GM12878 (cell line): ENCODE data around the gene ITPRIPL2. TPM values are rescaled to one million over a fixed set of nuclear protein-coding genes. Genes with fewer than 3 reads are reported as not detected.

ENCODE experiments used
- ATAC-seq: fragments of 200-7000 bp; cut with Tn5 transposase; 3 replicates; pipeline ENCODE4 v1.9.1; 2020; ENCODE audit warnings: mild to moderate bottlenecking, moderate library complexity
- BruUV-seq: library from RNA; stranded (reverse); fragments of 400-500 nt; replicated peaks from 2 replicates; lab custom pipeline; 2021; lab: Mats Ljungman, UMichigan
- CTCF ChIA-PET: fragments of 300-600 bp; sonication (Branson Sonifier 250); formaldehyde crosslinking; extraction: SDS; loops from one replicate; lab custom pipeline; 2021; ENCODE audit warnings: inconsistent platforms; lab: Yijun Ruan, JAX
- POLR2A ChIA-PET: fragments of 350-600 bp; formaldehyde crosslinking; extraction: SDS; loops from one replicate; lab custom pipeline; 2021; ENCODE audit warnings: inconsistent platforms; lab: Charles Lee
- RAD21 ChIA-PET: fragments of 300-600 bp; sonication (Branson Sonifier 250); formaldehyde crosslinking; loops from one replicate; lab custom pipeline; 2023; ENCODE audit warnings: antibody characterized with exemption; ENCODE audit not compliant: unreplicated experiment; lab: Charles Lee
- SMC1A ChIA-PET: fragments of 300-600 bp; sonication (Branson Sonifier 250); formaldehyde crosslinking; loops from one replicate; lab custom pipeline; 2023; ENCODE audit not compliant: unreplicated experiment, uncharacterized antibody; lab: Charles Lee
- DNase-seq: peaks from one replicate; pipeline ENCODE4 v3.0.0-alpha.2; 2011; ENCODE audit warnings: low read depth, low spot score
- FAIRE-seq: peaks from 3 replicates; lab custom pipeline; 2011; peaks lifted over from hg19 to GRCh38; lab: Jason Lieb, UNC
- H2AFZ ChIP-seq: 2 replicates; pipeline ENCODE4 v1.6.0; 2011; ENCODE audit warnings: low read depth, low read length, control low read depth; ENCODE audit not compliant: control insufficient read depth
- H3K27ac ChIP-seq: 2 replicates; pipeline ENCODE4 v1.5.1; 2011; ENCODE audit warnings: control low read depth; ENCODE audit not compliant: control insufficient read depth, insufficient read depth
- H3K27me3 ChIP-seq, 2 experiments: replicated peaks in 1 of 2; 2 replicates each; pipeline versions ENCODE4 v1.6.0 to v1.6.1; 2011; ENCODE audit warnings: low read length in 1 of 2; ENCODE audit not compliant: control insufficient read depth in 2 of 2, insufficient read depth in 2 of 2
- H3K36me3 ChIP-seq, 2 experiments: 2 replicates each; pipeline ENCODE4 v1.5.1; 2011; ENCODE audit warnings: low read length in 1 of 2; ENCODE audit not compliant: control insufficient read depth in 2 of 2, insufficient read depth in 2 of 2
- H3K4me1 ChIP-seq: 2 replicates; pipeline ENCODE4 v1.6.1; 2011; ENCODE audit warnings: mild to moderate bottlenecking, low read length, moderate library complexity, mixed read lengths; ENCODE audit not compliant: control insufficient read depth, insufficient read depth
- H3K4me2 ChIP-seq: 2 replicates; pipeline ENCODE4 v1.6.0; 2011; ENCODE audit warnings: control low read depth; ENCODE audit not compliant: control insufficient read depth, insufficient read depth
- H3K4me3 ChIP-seq: fragments of 200-600 bp; sonication (generic); 2 replicates; pipeline ENCODE4 v1.5.1; 2016
- H3K79me2 ChIP-seq: 2 replicates; pipeline ENCODE4 v1.6.0; 2011; ENCODE audit warnings: low read length; ENCODE audit not compliant: control insufficient read depth, insufficient read depth
- H3K9ac ChIP-seq: 2 replicates; pipeline ENCODE4 v1.8.0; 2011; ENCODE audit warnings: low read length, control low read depth, mixed read lengths; ENCODE audit not compliant: control insufficient read depth, insufficient read depth
- H3K9me3 ChIP-seq: replicated peaks from 3 replicates; pipeline ENCODE4 v1.5.1; 2011; ENCODE audit warnings: mild to moderate bottlenecking, low read length; ENCODE audit not compliant: control insufficient read depth, insufficient read depth
- H4K20me1 ChIP-seq: 2 replicates; pipeline ENCODE4 v1.6.0; 2011; ENCODE audit not compliant: control insufficient read depth, insufficient read depth
- CBX3 ChIP-seq: fragments of 200-600 bp; sonication (generic); IDR thresholded peaks from 2 replicates; pipeline ENCODE4 v1.6.1; 2016; ENCODE audit warnings: low read depth, borderline replicate concordance
- CHD1 ChIP-seq: IDR thresholded peaks from 2 replicates; pipeline ENCODE4 v1.6.1; 2012; ENCODE audit warnings: low read depth, low read length, improper control_type of control experiment
- HDAC2 ChIP-seq: fragments of 200-600 bp; sonication (generic); IDR thresholded peaks from 2 replicates; pipeline ENCODE4 v1.6.1; 2017
- HDGF ChIP-seq: fragments of 450-650 bp; IDR thresholded peaks from 2 replicates; pipeline ENCODE4 v1.6.1; 2016; ENCODE audit warnings: antibody characterized with exemption
- IRF3 ChIP-seq: fragments of 450-650 bp; IDR thresholded peaks from 2 replicates; pipeline ENCODE4 v1.6.1; 2014; ENCODE audit warnings: mild to moderate bottlenecking
- MEF2B ChIP-seq: fragments of 450-650 bp; IDR thresholded peaks from 2 replicates; pipeline ENCODE4 v1.6.1; 2018; ENCODE audit warnings: mild to moderate bottlenecking, moderate library complexity; ENCODE audit not compliant: partially characterized antibody, poor library complexity, severe bottlenecking
- NR2C1 ChIP-seq: fragments of 450-650 bp; IDR thresholded peaks from 2 replicates; pipeline ENCODE4 v1.6.1; 2017; ENCODE audit warnings: antibody characterized with exemption, mild to moderate bottlenecking, moderate library complexity
- NRF1 ChIP-seq: conservative IDR thresholded peaks from 2 replicates; pipeline ENCODE4 v1.6.1; 2011; ENCODE audit warnings: mild to moderate bottlenecking, low read depth, low read length, improper control_type of control experiment
- SIN3A ChIP-seq: IDR thresholded peaks from 2 replicates; pipeline ENCODE4 v1.6.1; 2012; ENCODE audit warnings: low read depth, low read length, improper control_type of control experiment
- SMARCA5 ChIP-seq: fragments of 450-650 bp; IDR thresholded peaks from 2 replicates; pipeline ENCODE4 v1.6.1; 2017; ENCODE audit warnings: mild to moderate bottlenecking
- SP1 ChIP-seq: IDR thresholded peaks from one replicate; pipeline ENCODE4 v1.6.1; 2011; ENCODE audit warnings: low read depth, low read length
- TCF12 ChIP-seq: IDR thresholded peaks from 2 replicates; pipeline ENCODE4 v1.6.1; 2011; ENCODE audit warnings: low read depth, mild to moderate bottlenecking, low read length
- YBX1 ChIP-seq: fragments of 450-650 bp; IDR thresholded peaks from 2 replicates; pipeline ENCODE4 v1.6.1; 2016; ENCODE audit warnings: antibody characterized with exemption
- ZNF207 ChIP-seq: fragments of 450-650 bp; IDR thresholded peaks from 2 replicates; pipeline ENCODE4 v1.6.1; 2014; ENCODE audit warnings: antibody characterized with exemption, mild to moderate bottlenecking, borderline replicate concordance
- ZNF274 ChIP-seq: IDR thresholded peaks from one replicate; pipeline ENCODE4 v1.8.0; 2011; ENCODE audit not compliant: insufficient read length, insufficient read depth
- in situ Hi-C: fragments of 300-500 bp; cut with MboI; formaldehyde crosslinking; loops from 9 replicates; pipeline ENCODE4 v1.14.3; 2018; ENCODE audit warnings: mixed read lengths
- intact Hi-C: fragments of 100-400 bp; cut with micrococcal nuclease; formaldehyde crosslinking; loops from one replicate; pipeline ENCODE4 v1.14.2; 2022; ENCODE audit not compliant: unreplicated experiment
- polyA plus RNA-seq, 11 experiments: library from polyadenylated mRNA; depleted of rRNA in 4 of 11; unstranded in 6 of 11; stranded (reverse) in 5 of 11; fragments of >200 nt; fragmentation: Nextera tagmentation in 4 of 11; fragmentation: Illumina TruSeq in 1 of 11; extraction: Ambion mirVana in 4 of 11; extraction: Trizol in 1 of 11; gene quantifications; 1 replicate in 1 of 11; 2 replicates in 10 of 11; pipeline versions ENCODE4 v1.2.1 to v1.2.3, GENCODE V29; 2011 to 2016; ENCODE audit warnings: inconsistent platforms in 2 of 11, missing spikeins in 2 of 11, low read depth in 1 of 11
- total RNA-seq, 4 experiments: library from RNA; depleted of rRNA in 3 of 4; stranded (reverse); fragments of >200 nt in 3 of 4; fragmentation: Illumina TruSeq in 1 of 4; extraction: Trizol in 1 of 4; gene quantifications; 2 replicates each; pipeline versions ENCODE4 v1.2.1 to v1.2.3, GENCODE V29; 2013 to 2021
- TF ChIP-seq, protein P1 (sequence below): fragments of 450-650 bp; IDR thresholded peaks from 2 replicates; pipeline ENCODE4 v1.6.1; 2017; ENCODE audit warnings: antibody characterized with exemption, mild to moderate bottlenecking, moderate library complexity
- TF ChIP-seq, protein P2 (sequence below): fragments of 450-650 bp; IDR thresholded peaks from 2 replicates; pipeline ENCODE4 v1.6.1; 2017; ENCODE audit warnings: mild to moderate bottlenecking, low read depth, inconsistent platforms; ENCODE audit not compliant: poor library complexity, severe bottlenecking

ITPRIPL2 gene
- total and polyA plus RNA-seq, 10 of the 15 experiments (the other 5 are each of a cell fraction or from before 2014, with no cell fraction given) = 0.48 to 14.3 (median 3.5) TPM

GRCh38 chr16:19131825-19132218, 18.1 kb downstream of the ITPRIPL2 start:
- no peak overlapping the region for H3K9ac ChIP-seq
- H3K79me2 ChIP-seq = no peaks in the 10 kb centered on the region
- H3K27me3 ChIP-seq = no peaks in the 10 kb centered on the region
- H3K4me1 ChIP-seq = peaks cover 67% of the 10 kb centered on the region
- no peak overlapping the region; the same call in none of the 2 replicates for H2AFZ ChIP-seq
- H3K4me2 ChIP-seq = no peak overlapping the region; the same call in 1 of the 2 replicates
- H3K36me3 ChIP-seq = no peaks in the 10 kb centered on the region
- H3K9me3 ChIP-seq = no peaks in the 10 kb centered on the region; the same call in 2 of the 3 replicates
- no TSS peak for BruUV-seq
- ChIA-PET SMC1A (interaction anchor here (1.1 to 7.3 kb wide), 4 partner anchors 14 to 123 kb away, joined by 3 to 60 read pairs (median 3); no protein-coding TSS in a partner anchor), RAD21 (interaction anchor here (0.8 to 1.4 kb wide), 3 partner anchors 14 to 50 kb away, joined by 3 to 4 read pairs (median 3); no protein-coding TSS in a partner anchor), POLR2A (no interaction called here), CTCF (interaction anchor here (0.9 to 2.2 kb wide), 4 partner anchors 15 to 47 kb away, joined by 4 to 6 read pairs (median 4); no protein-coding TSS in a partner anchor)
- TF ChIP-seq MEF2B (no peak), YBX1 (no peak), HDAC2 (no peak), HDGF (no peak), CHD1 (no peak), SMARCA5 (no peak), SIN3A (no peak), ZNF207 (no peak), SP1 (no peak), NRF1 (no peak), CBX3 (no peak), IRF3 (no peak), NR2C1 (no peak), ZNF274 (no peak), TCF12 (no peak)
- TF ChIP-seq, protein P1, sequence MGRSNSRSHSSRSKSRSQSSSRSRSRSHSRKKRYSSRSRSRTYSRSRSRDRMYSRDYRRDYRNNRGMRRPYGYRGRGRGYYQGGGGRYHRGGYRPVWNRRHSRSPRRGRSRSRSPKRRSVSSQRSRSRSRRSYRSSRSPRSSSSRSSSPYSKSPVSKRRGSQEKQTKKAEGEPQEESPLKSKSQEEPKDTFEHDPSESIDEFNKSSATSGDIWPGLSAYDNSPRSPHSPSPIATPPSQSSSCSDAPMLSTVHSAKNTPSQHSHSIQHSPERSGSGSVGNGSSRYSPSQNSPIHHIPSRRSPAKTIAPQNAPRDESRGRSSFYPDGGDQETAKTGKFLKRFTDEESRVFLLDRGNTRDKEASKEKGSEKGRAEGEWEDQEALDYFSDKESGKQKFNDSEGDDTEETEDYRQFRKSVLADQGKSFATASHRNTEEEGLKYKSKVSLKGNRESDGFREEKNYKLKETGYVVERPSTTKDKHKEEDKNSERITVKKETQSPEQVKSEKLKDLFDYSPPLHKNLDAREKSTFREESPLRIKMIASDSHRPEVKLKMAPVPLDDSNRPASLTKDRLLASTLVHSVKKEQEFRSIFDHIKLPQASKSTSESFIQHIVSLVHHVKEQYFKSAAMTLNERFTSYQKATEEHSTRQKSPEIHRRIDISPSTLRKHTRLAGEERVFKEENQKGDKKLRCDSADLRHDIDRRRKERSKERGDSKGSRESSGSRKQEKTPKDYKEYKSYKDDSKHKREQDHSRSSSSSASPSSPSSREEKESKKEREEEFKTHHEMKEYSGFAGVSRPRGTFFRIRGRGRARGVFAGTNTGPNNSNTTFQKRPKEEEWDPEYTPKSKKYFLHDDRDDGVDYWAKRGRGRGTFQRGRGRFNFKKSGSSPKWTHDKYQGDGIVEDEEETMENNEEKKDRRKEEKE = no peak
- TF ChIP-seq, protein P2, sequence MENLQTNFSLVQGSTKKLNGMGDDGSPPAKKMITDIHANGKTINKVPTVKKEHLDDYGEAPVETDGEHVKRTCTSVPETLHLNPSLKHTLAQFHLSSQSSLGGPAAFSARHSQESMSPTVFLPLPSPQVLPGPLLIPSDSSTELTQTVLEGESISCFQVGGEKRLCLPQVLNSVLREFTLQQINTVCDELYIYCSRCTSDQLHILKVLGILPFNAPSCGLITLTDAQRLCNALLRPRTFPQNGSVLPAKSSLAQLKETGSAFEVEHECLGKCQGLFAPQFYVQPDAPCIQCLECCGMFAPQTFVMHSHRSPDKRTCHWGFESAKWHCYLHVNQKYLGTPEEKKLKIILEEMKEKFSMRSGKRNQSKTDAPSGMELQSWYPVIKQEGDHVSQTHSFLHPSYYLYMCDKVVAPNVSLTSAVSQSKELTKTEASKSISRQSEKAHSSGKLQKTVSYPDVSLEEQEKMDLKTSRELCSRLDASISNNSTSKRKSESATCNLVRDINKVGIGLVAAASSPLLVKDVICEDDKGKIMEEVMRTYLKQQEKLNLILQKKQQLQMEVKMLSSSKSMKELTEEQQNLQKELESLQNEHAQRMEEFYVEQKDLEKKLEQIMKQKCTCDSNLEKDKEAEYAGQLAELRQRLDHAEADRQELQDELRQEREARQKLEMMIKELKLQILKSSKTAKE = no peak
- no peak for DNase-seq
- H3K27ac ChIP-seq = peak overlapping the region; percentile 29; the same call in 1 of the 2 replicates
- intact Hi-C loops = loop anchor here (2.0 kb wide), 1 partner anchor 17 kb away; no protein-coding TSS in a partner anchor
- H4K20me1 ChIP-seq = no peaks in the 10 kb centered on the region
- in situ Hi-C loops = no loop called here
- no peak for ATAC-seq
- no peak for FAIRE-seq
- no peak overlapping the region for H3K4me3 ChIP-seq
